H1 (cell line): Measurements from ENCODE around the gene PFN3. TPM values are rescaled to one million over a fixed set of nuclear protein-coding genes. Genes with fewer than 3 reads are reported as not detected.

Experiments used
- CTCF ChIA-PET: fragments of 300-600 bp; sonication (Branson Sonifier 250); formaldehyde crosslinking; loops from one replicate; lab custom pipeline; 2021; ENCODE audit not compliant: partially characterized antibody; lab: Charles Lee
- POLR2A ChIA-PET: fragments of 300-600 bp; sonication (Branson Sonifier 250); formaldehyde crosslinking; loops from one replicate; lab custom pipeline; 2021; ENCODE audit warnings: inconsistent platforms; ENCODE audit not compliant: partially characterized antibody; lab: Charles Lee
- DNase-seq, 2 experiments: peaks; one replicate each; pipeline versions ENCODE4 v3.0.0 to v3.0.0-alpha.2; 2010 to 2022; ENCODE audit warnings: low spot score in 2 of 2, low read depth in 1 of 2, mixed read lengths in 1 of 2
- FAIRE-seq: peaks from 2 replicates; lab custom pipeline; 2011; peaks lifted over from hg19 to GRCh38; lab: Jason Lieb, UNC
- H2AFZ ChIP-seq: 2 replicates; pipeline ENCODE4 v1.8.1; 2012; ENCODE audit warnings: low read length, inconsistent platforms
- H2AK5ac ChIP-seq: 2 replicates; pipeline ENCODE4 v1.6.1; 2013; ENCODE audit warnings: low read depth, low read length
- H2BK120ac ChIP-seq: replicated peaks from 2 replicates; pipeline ENCODE3; 2013; ENCODE audit warnings: low read depth, low read length, inconsistent platforms
- H2BK12ac ChIP-seq: 2 replicates; pipeline ENCODE4 v1.6.1; 2013; ENCODE audit warnings: low read depth, low read length
- H2BK15ac ChIP-seq: 2 replicates; pipeline ENCODE4 v1.6.1; 2013; ENCODE audit warnings: low read length
- H2BK20ac ChIP-seq: 2 replicates; pipeline ENCODE4 v1.6.1; 2013; ENCODE audit warnings: low read length
- H2BK5ac ChIP-seq: 2 replicates; pipeline ENCODE4 v1.6.1; 2013; ENCODE audit warnings: low read depth, low read length
- H3K14ac ChIP-seq: 2 replicates; pipeline ENCODE4 v1.6.1; 2013; ENCODE audit warnings: inconsistent platforms; ENCODE audit not compliant: insufficient read length
- H3K18ac ChIP-seq: 2 replicates; pipeline ENCODE4 v1.6.1; 2013; ENCODE audit warnings: low read length; ENCODE audit errors: extremely low read depth
- H3K23ac ChIP-seq: 2 replicates; pipeline ENCODE4 v1.6.1; 2013; ENCODE audit warnings: inconsistent platforms; ENCODE audit not compliant: insufficient read length
- H3K23me2 ChIP-seq: 2 replicates; pipeline ENCODE4 v1.6.1; 2013; ENCODE audit warnings: low read depth, low read length
- H3K27ac ChIP-seq: 2 replicates; pipeline ENCODE4 v1.6.1; 2011; ENCODE audit warnings: low read depth, low read length, inconsistent platforms
- H3K27me3 ChIP-seq, 4 experiments: replicated peaks in 1 of 4; 1 replicate in 1 of 4; 2 replicates in 3 of 4; pipeline versions ENCODE4 v1.6.1 to v1.8.1; 2011 to 2013; ENCODE audit warnings: low read length in 3 of 4, mild to moderate bottlenecking in 3 of 4, inconsistent platforms in 2 of 4, mixed read lengths in 2 of 4, moderate library complexity in 1 of 4; ENCODE audit not compliant: control insufficient read depth in 3 of 4, insufficient read depth in 3 of 4; ENCODE audit errors: extremely low read depth in 1 of 4
- H3K36me3 ChIP-seq, 4 experiments: 2 replicates each; pipeline versions ENCODE4 v1.6.1 to v1.8.1; 2011 to 2013; ENCODE audit warnings: mild to moderate bottlenecking in 4 of 4, low read length in 3 of 4, moderate library complexity in 2 of 4, control low read depth in 1 of 4, inconsistent platforms in 1 of 4; ENCODE audit not compliant: insufficient read depth in 4 of 4, control insufficient read depth in 2 of 4
- H3K4ac ChIP-seq: replicated peaks from 2 replicates; pipeline ENCODE3; 2013; ENCODE audit warnings: low read length, low read depth, mixed read lengths, inconsistent platforms; ENCODE audit not compliant: insufficient read length
- H3K4me1 ChIP-seq, 4 experiments: replicated peaks in 1 of 4; 1 replicate in 1 of 4; 2 replicates in 3 of 4; pipeline versions ENCODE4 v1.6.1 to v1.8.1; 2011 to 2013; ENCODE audit warnings: low read length in 3 of 4, inconsistent platforms in 2 of 4, mixed read lengths in 1 of 4; ENCODE audit not compliant: insufficient read depth in 4 of 4, control insufficient read depth in 3 of 4
- H3K4me2 ChIP-seq, 2 experiments: 2 replicates each; pipeline versions ENCODE4 v1.6.1 to v1.8.1; 2011 to 2013; ENCODE audit warnings: low read depth in 2 of 2, low read length in 2 of 2, control low read depth in 1 of 2, inconsistent platforms in 1 of 2, mild to moderate bottlenecking in 1 of 2; ENCODE audit not compliant: insufficient read depth in 1 of 2
- H3K4me3 ChIP-seq, 4 experiments: fragments of 200-600, 300-600 bp in 1 of 4; sonication (generic), shearing (Covaris generic), sonication (Bioruptor Twin) in 1 of 4; 2 replicates each; pipeline versions ENCODE4 v1.5.1 to v1.8.1; 2011 to 2016; ENCODE audit warnings: low read length in 4 of 4, low read depth in 3 of 4, control low read depth in 2 of 4, inconsistent platforms in 2 of 4, mild to moderate bottlenecking in 2 of 4, mixed read lengths in 1 of 4, moderate library complexity in 1 of 4; ENCODE audit not compliant: insufficient read depth in 2 of 4; ENCODE audit errors: extremely low read depth in 1 of 4
- H3K56ac ChIP-seq: replicated peaks from 2 replicates; pipeline ENCODE3; 2013; ENCODE audit warnings: low read depth, mild to moderate bottlenecking, mixed read lengths, low read length, inconsistent platforms; ENCODE audit not compliant: insufficient read length
- H3K79me1 ChIP-seq: 2 replicates; pipeline ENCODE4 v1.6.1; 2013; ENCODE audit warnings: low read depth, low read length, control low read depth
- H3K79me2 ChIP-seq, 2 experiments: 2 replicates each; pipeline versions ENCODE4 v1.6.1 to v1.8.1; 2012 to 2013; ENCODE audit warnings: low read length in 2 of 2, mild to moderate bottlenecking in 2 of 2, inconsistent platforms in 1 of 2; ENCODE audit not compliant: insufficient read depth in 2 of 2, control insufficient read depth in 1 of 2
- H3K9ac ChIP-seq, 4 experiments: replicated peaks in 1 of 4; 1 replicate in 1 of 4; 2 replicates in 3 of 4; pipeline versions ENCODE4 v1.6.1 to v1.8.1; 2011 to 2013; ENCODE audit warnings: low read depth in 3 of 4, low read length in 3 of 4, control low read depth in 2 of 4, mild to moderate bottlenecking in 2 of 4, moderate library complexity in 2 of 4, inconsistent platforms in 1 of 4; ENCODE audit errors: extremely low read depth in 1 of 4
- H3K9me3 ChIP-seq, 2 experiments: 2 replicates each; pipeline versions ENCODE4 v1.6.1 to v1.8.1; 2012 to 2013; ENCODE audit warnings: mild to moderate bottlenecking in 2 of 2, moderate library complexity in 2 of 2, control low read depth in 1 of 2, inconsistent platforms in 1 of 2, low read depth in 1 of 2, low read length in 1 of 2, mixed read lengths in 1 of 2; ENCODE audit not compliant: insufficient read depth in 2 of 2
- H4K20me1 ChIP-seq, 2 experiments: replicated peaks in 1 of 2; 2 replicates each; pipeline versions ENCODE3 to v1.8.1; 2011 to 2013; ENCODE audit warnings: inconsistent platforms in 2 of 2, low read length in 2 of 2, mild to moderate bottlenecking in 1 of 2; ENCODE audit not compliant: insufficient read depth in 2 of 2, control insufficient read depth in 1 of 2
- H4K5ac ChIP-seq: 2 replicates; pipeline ENCODE4 v1.6.1; 2013; ENCODE audit warnings: low read length, low read depth, mixed read lengths, inconsistent platforms; ENCODE audit not compliant: insufficient read length
- H4K8ac ChIP-seq: 2 replicates; pipeline ENCODE4 v1.8.0; 2013; ENCODE audit warnings: mild to moderate bottlenecking, moderate library complexity, low read length, inconsistent platforms; ENCODE audit not compliant: insufficient read depth; ENCODE audit errors: extremely low read depth
- H4K91ac ChIP-seq: replicated peaks from 2 replicates; pipeline ENCODE3; 2013; ENCODE audit warnings: low read length, mixed read lengths, inconsistent platforms; ENCODE audit not compliant: insufficient read length
- KDM4A ChIP-seq: IDR thresholded peaks from one replicate; pipeline ENCODE4 v1.7.1; 2012; ENCODE audit warnings: low read depth, mild to moderate bottlenecking, moderate library complexity, low read length, inconsistent platforms; ENCODE audit not compliant: severe bottlenecking
- MAX ChIP-seq: IDR thresholded peaks from 2 replicates; pipeline ENCODE4 v1.6.1; 2012; ENCODE audit warnings: inconsistent platforms
- POLR2A ChIP-seq, 2 experiments: IDR thresholded peaks; 1 replicate in 1 of 2; 2 replicates in 1 of 2; pipeline ENCODE4 v1.6.1; 2011; ENCODE audit warnings: low read depth in 2 of 2, low read length in 2 of 2, mild to moderate bottlenecking in 2 of 2; ENCODE audit errors: control extremely low read depth in 1 of 2
- POLR2AphosphoS5 ChIP-seq: IDR thresholded peaks from 2 replicates; pipeline ENCODE4 v1.6.1; 2011; ENCODE audit warnings: low read depth, low read length
- SIN3A ChIP-seq, 2 experiments: IDR thresholded peaks in 1 of 2; conservative IDR thresholded peaks in 1 of 2; 2 replicates each; pipeline ENCODE4 v1.6.1; 2011 to 2012; ENCODE audit warnings: low read length in 2 of 2, improper control_type of control experiment in 1 of 2, low read depth in 1 of 2, mild to moderate bottlenecking in 1 of 2
- TAF7 ChIP-seq: optimal IDR thresholded peaks from 2 replicates; pipeline ENCODE3; 2011; ENCODE audit warnings: low read depth, mild to moderate bottlenecking, inconsistent platforms, low read length, moderate library complexity, borderline replicate concordance
- WGBS, 2 experiments: shearing (Covaris generic) in 1 of 2; methylation state at CpG; one replicate each; pipeline versions ENCODE4 v1.1.6 to v1.1.7; 2013 to 2015; ENCODE audit warnings: low lambda C conversion rate in 2 of 2, mixed read lengths in 2 of 2, inconsistent platforms in 1 of 2, low coverage in 1 of 2, missing lambda C conversion rate in 1 of 2; ENCODE audit not compliant: insufficient replicate concordance in 2 of 2, insufficient coverage in 1 of 2, insufficient read length in 1 of 2; ENCODE audit errors: extremely low coverage in 1 of 2, missing lambda C conversion rate in 1 of 2; 5-methylcytosine and 5-hydroxymethylcytosine counted together
- polyA plus RNA-seq, 7 experiments: library from polyadenylated mRNA; depleted of rRNA in 3 of 7; stranded (reverse) in 5 of 7; unstranded in 2 of 7; fragments of >200 nt in 5 of 7; fragments of 200-250 nt in 2 of 7; gene quantifications; 1 replicate in 5 of 7; 2 replicates in 1 of 7; 4 replicates in 1 of 7; pipeline versions ENCODE4 v1.2.1 to v1.2.3, GENCODE V29; 2011 to 2013; ENCODE audit warnings: missing spikeins in 2 of 7, mixed read lengths in 2 of 7
- total RNA-seq: library from RNA; stranded (reverse); fragmentation: NEBNext Ultra II Directional; extraction: Animal tissue kit (Norgen Biotek cat#: 25700); gene quantifications from 2 replicates; pipeline ENCODE4 v1.2.1, GENCODE V29; 2021

Gene PFN3
- total and polyA plus RNA-seq, 2 of the 8 experiments (the other 6 are each of a cell fraction or from before 2014, with no cell fraction given), result not detected

GRCh38 chr5:177446200-177447065, 46.0 kb upstream of the PFN3 start, which contains the start of gene PRR7:
TSS of gene PRR7 (plus strand) at chr5:177446814. CDS start at chr5:177455068, 8,254 bp downstream.
- Histone ChIP-seq H4K5ac (peak within 1 kb of the TSS; percentile 93), H4K20me1 (peaks cover 0 to 7% of the 10 kb centered on the region in 2 experiments), H3K27ac (peak within 1 kb of the TSS; percentile 59), H2BK20ac (no peak within 1 kb of the TSS), H3K56ac (no peak within 1 kb of the TSS), H3K27me3 (peaks cover 0 to 13% (median 5%) of the 10 kb centered on the region in 4 experiments; a peak in 5 of 7 replicates), H2BK5ac (peak within 1 kb of the TSS; percentile 68; the same call in 1 of the 2 replicates), H3K9me3 (no peaks in the 10 kb centered on the region), H3K4me2 (peak within 1 kb of the TSS; percentile 89 to 93), H3K14ac (no peak within 1 kb of the TSS), H3K4me3 (peak within 1 kb of the TSS; percentile 46 to 74 (median 64)), H2BK12ac (peak within 1 kb of the TSS; percentile 45; the same call in 1 of the 2 replicates), H2AFZ (0 out of 2 replicates have a peak within 1 kb of the TSS, but pooled peaks have one; percentile 14), H2AK5ac (no peak within 1 kb of the TSS), H4K8ac (peak within 1 kb of the TSS; percentile 87), H3K4me1 (peaks cover 0 to 30% (median 15%) of the 10 kb centered on the region in 4 experiments; a peak in 6 of 7 replicates), H3K79me2 (no peaks in the 10 kb centered on the region), H3K36me3 (peaks cover under 1 to 4% (median under 1%) of the 10 kb centered on the region in 4 experiments; a peak in 2 of 8 replicates), H3K18ac (peak within 1 kb of the TSS; percentile 93), H3K23ac (no peak within 1 kb of the TSS), H2BK120ac (peak within 1 kb of the TSS; percentile 30), H3K79me1 (no peaks in the 10 kb centered on the region; the same call in none of the 2 replicates), H3K9ac (peak within 1 kb of the TSS; percentile 7 to 76 (median 72); a peak in 6 of 7 replicates), H2BK15ac (peak within 1 kb of the TSS; percentile 88; the same call in 1 of the 2 replicates), H4K91ac (peak within 1 kb of the TSS; percentile 99), H3K23me2 (peaks cover 9% of the 10 kb centered on the region), H3K4ac (peak within 1 kb of the TSS; percentile 87)
- TF ChIP-seq MAX (peak; percentile 23; the same call in 1 of the 2 replicates), POLR2AphosphoS5 (peak; percentile 82; the same call in 1 of the 2 replicates), SIN3A (conservative IDR thresholded peaks at IDR 0.05 in 1 of 2, IDR thresholded peaks at IDR 0.05 in 1 of 2; ENCODE audit: low read depth in 1 of 2, low read length in 2 of 2) (0 out of 4 replicates have a peak, but pooled peaks of 1 of the 2 experiments have one; percentile 36), TAF7 (no peak), KDM4A (peak; percentile 34), POLR2A (IDR thresholded peaks at IDR 0.05; ENCODE audit: control extremely low read depth in 1 of 2, low read depth in 2 of 2, low read length in 2 of 2) (peak in 1 of 2 experiments; percentile 75; a peak in 2 of 3 replicates)
- ChIA-PET POLR2A (interaction anchor here (0.6 to 67.5 kb wide), 17 partner anchors 10 to 142 kb away, joined by 3 to 3349 read pairs (median 8); partner anchors contain the start of genes DBN1, DOK3, F12 and GRK6), CTCF (interaction anchor here (0.6 to 23.6 kb wide), 11 partner anchors 7 to 138 kb away, joined by 3 to 430 read pairs (median 5); partner anchors contain the start of genes F12, PDLIM7, PFN3 and SLC34A1)
- DNase-seq, result peak in 1 of 2 experiments; percentile 81
- 7% methylated on average over 48 of the region's 89 CpGs; no CpG with 5 or more reads in 1 of the 2 experiments for WGBS, 2 experiments
- no peak for FAIRE-seq
